HG02938 (cell line): ENCODE measurements around the gene PUSL1.

Experiments
- ATAC-seq: cut with Tn5 transposase; IDR thresholded peaks from one replicate; pipeline ENCODE4 v1.9.1; 2021; ENCODE audit warnings: mild to moderate bottlenecking, moderate library complexity; ENCODE audit not compliant: unreplicated experiment

The PUSL1 gene

GRCh38 chr1:1321477-1321876 is 13.1 kb downstream of the PUSL1 start:
- ATAC-seq: no peak

- ATAC-seq: no peak
These were observed 14.0 kb downstream of the PUSL1 start for GRCh38 chr1:1322418-1322817.

- ATAC-seq: no peak
These were observed 14.6 kb downstream of the PUSL1 start for GRCh38 chr1:1322952-1323351.

- ATAC-seq: peak; percentile 27
These were observed 15.7 kb downstream of the PUSL1 start for GRCh38 chr1:1324084-1324523.

GRCh38 chr1:1324524-1325287 is 16.3 kb downstream of the PUSL1 start, which contains the start of the genes CPTP and INTS11:
Gene CPTP (plus strand): TSS chr1:1324802. CDS start chr1:1326911, 2,109 bp downstream.
Gene INTS11 (minus strand): TSS chr1:1324660. CDS start chr1:1324608, 52 bp downstream.
- peak; percentile 58 for ATAC-seq

GRCh38 chr1:1325288-1326074 is 17.1 kb downstream of the PUSL1 start:
- no peak for ATAC-seq

- no peak for ATAC-seq
These were observed 17.7 kb downstream of the PUSL1 start for GRCh38 chr1:1326075-1326605.

- ATAC-seq: no peak
These were observed 18.9 kb downstream of the PUSL1 start for GRCh38 chr1:1327291-1327690.

- no peak for ATAC-seq
These were observed 19.9 kb downstream of the PUSL1 start for GRCh38 chr1:1328254-1328653.

GRCh38 chr1:1329304-1330210 is 21.2 kb downstream of the PUSL1 start:
- no peak for ATAC-seq

- no peak for ATAC-seq
These were observed 22.1 kb downstream of the PUSL1 start for GRCh38 chr1:1330366-1331067.

GRCh38 chr1:1331068-1331965 is 22.9 kb downstream of the PUSL1 start, which contains the start of gene TAS1R3:
Gene TAS1R3 (plus strand): TSS chr1:1331280. CDS start chr1:1331346, 66 bp downstream.
- no peak for ATAC-seq

GRCh38 chr1:1332031-1332755 is 23.8 kb downstream of the PUSL1 start:
- no peak for ATAC-seq

GRCh38 chr1:1332774-1333480 is 24.5 kb downstream of the PUSL1 start:
- no peak for ATAC-seq

GRCh38 chr1:1333551-1334241 is 25.3 kb downstream of the PUSL1 start:
- no peak for ATAC-seq

- no peak for ATAC-seq
These were observed 26.4 kb downstream of the PUSL1 start for GRCh38 chr1:1334835-1335234.

- no peak for ATAC-seq
These were observed 26.9 kb downstream of the PUSL1 start for GRCh38 chr1:1335283-1335682.
